ENCODE data around the gene TEAD2. TPM values are rescaled to one million over a fixed set of nuclear protein-coding genes. Genes with fewer than 3 reads are reported as not detected.

TEAD2 gene
- polyA plus RNA-seq, 1 donor from 2014 or later, result 1.0 TPM

DNA sequence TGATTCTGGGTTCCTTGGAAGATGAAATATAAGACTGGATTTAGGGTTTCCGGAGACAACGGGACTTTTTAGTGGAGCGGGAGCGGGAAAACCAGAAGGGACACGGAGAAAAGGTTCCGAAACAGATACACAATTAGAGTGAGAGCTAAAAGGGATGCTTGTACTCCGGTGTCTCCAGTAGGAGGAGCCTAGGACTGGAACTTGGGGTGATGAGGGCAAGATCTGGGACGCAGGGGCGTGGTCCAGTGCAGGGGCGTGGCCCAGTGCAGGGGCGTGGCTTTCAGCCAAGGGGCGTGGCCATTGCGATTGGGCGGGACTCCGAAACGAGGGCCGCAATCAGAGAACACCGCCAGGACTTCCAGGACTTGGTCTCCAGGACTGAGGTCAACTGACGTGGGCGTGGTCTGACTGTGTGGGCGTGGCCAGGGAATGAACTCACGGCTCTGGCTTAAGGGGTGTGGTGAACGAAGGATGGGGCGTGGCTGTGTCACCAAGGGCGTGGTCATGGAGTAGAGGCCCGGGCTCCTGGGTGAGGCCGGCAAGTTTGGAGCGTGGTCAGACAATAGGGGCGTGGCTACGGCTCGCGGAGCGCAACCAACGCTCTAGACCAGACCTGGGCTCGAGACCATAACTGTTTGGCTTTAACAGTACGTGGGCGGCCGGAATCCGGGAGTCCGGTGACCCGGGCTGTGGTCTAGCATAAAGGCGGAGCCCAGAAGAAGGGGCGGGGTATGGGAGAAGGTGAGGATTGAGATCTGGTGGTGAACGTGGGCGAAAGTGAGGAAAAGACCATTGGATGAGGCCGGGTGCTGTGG, 1.3 kb upstream of the TEAD2 start, which contains the start of gene DKKL1:
TSS of gene DKKL1 (plus strand) at position 610 of the 815 bp plus-strand sequence. CDS start at position 732, 122 bp downstream.
- no peaks in the 10 kb centered on the region for H3K36me3 ChIP-seq (ENCODE audit: insufficient read depth, low read length)
- H3K9me2 ChIP-seq (ENCODE audit: insufficient read depth, low read length), result no peaks in the 10 kb centered on the region
- no peak within 1 kb of the TSS for H3K4me2 ChIP-seq (ENCODE audit: low read length)
- H3K79me2 ChIP-seq (replicated peaks; ENCODE audit: insufficient read depth, low read length), result peaks cover 30% of the 10 kb centered on the region
- no peak within 1 kb of the TSS for H3K9ac ChIP-seq (ENCODE audit: low read length)
- H4K20me1 ChIP-seq (ENCODE audit: insufficient read depth), result no peaks in the 10 kb centered on the region
- TF ChIP-seq MXI1 (conservative IDR thresholded peaks at IDR 0.05; ENCODE audit: poor library complexity, severe bottlenecking) (no peak), TAF1 (IDR thresholded peaks at IDR 0.05; ENCODE audit: low read depth) (no peak), EP300 (conservative IDR thresholded peaks at IDR 0.05; ENCODE audit: poor library complexity, severe bottlenecking) (no peak), SMC3 (conservative IDR thresholded peaks at IDR 0.05; ENCODE audit: poor library complexity) (no peak), RAD21 (conservative IDR thresholded peaks at IDR 0.05) (no peak), POLR2AphosphoS5 (IDR thresholded peaks at IDR 0.05) (no peak), EZH2 (IDR thresholded peaks at IDR 0.05; ENCODE audit: borderline replicate concordance, insufficient read depth, low read length, poor library complexity, severe bottlenecking) (no peak)
- TF ChIP-seq, protein P1, sequence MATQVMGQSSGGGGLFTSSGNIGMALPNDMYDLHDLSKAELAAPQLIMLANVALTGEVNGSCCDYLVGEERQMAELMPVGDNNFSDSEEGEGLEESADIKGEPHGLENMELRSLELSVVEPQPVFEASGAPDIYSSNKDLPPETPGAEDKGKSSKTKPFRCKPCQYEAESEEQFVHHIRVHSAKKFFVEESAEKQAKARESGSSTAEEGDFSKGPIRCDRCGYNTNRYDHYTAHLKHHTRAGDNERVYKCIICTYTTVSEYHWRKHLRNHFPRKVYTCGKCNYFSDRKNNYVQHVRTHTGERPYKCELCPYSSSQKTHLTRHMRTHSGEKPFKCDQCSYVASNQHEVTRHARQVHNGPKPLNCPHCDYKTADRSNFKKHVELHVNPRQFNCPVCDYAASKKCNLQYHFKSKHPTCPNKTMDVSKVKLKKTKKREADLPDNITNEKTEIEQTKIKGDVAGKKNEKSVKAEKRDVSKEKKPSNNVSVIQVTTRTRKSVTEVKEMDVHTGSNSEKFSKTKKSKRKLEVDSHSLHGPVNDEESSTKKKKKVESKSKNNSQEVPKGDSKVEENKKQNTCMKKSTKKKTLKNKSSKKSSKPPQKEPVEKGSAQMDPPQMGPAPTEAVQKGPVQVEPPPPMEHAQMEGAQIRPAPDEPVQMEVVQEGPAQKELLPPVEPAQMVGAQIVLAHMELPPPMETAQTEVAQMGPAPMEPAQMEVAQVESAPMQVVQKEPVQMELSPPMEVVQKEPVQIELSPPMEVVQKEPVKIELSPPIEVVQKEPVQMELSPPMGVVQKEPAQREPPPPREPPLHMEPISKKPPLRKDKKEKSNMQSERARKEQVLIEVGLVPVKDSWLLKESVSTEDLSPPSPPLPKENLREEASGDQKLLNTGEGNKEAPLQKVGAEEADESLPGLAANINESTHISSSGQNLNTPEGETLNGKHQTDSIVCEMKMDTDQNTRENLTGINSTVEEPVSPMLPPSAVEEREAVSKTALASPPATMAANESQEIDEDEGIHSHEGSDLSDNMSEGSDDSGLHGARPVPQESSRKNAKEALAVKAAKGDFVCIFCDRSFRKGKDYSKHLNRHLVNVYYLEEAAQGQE (IDR thresholded peaks at IDR 0.05; ENCODE audit: borderline replicate concordance), result no peak
- TF ChIP-seq, protein P2, sequence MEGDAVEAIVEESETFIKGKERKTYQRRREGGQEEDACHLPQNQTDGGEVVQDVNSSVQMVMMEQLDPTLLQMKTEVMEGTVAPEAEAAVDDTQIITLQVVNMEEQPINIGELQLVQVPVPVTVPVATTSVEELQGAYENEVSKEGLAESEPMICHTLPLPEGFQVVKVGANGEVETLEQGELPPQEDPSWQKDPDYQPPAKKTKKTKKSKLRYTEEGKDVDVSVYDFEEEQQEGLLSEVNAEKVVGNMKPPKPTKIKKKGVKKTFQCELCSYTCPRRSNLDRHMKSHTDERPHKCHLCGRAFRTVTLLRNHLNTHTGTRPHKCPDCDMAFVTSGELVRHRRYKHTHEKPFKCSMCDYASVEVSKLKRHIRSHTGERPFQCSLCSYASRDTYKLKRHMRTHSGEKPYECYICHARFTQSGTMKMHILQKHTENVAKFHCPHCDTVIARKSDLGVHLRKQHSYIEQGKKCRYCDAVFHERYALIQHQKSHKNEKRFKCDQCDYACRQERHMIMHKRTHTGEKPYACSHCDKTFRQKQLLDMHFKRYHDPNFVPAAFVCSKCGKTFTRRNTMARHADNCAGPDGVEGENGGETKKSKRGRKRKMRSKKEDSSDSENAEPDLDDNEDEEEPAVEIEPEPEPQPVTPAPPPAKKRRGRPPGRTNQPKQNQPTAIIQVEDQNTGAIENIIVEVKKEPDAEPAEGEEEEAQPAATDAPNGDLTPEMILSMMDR (IDR thresholded peaks at IDR 0.05; ENCODE audit: poor library complexity, severe bottlenecking), result no peak
- no peaks in the 10 kb centered on the region for H3K9me3 ChIP-seq (ENCODE audit: low read length)
- no peak within 1 kb of the TSS for H2AFZ ChIP-seq (ENCODE audit: low read depth, low read length)
- peaks cover 23% of the 10 kb centered on the region for H3K27me3 ChIP-seq (ENCODE audit: insufficient read depth, low read depth, low read length)
- peak within 1 kb of the TSS; percentile 56 for H3K4me3 ChIP-seq (ENCODE audit: low read length)
- no peaks in the 10 kb centered on the region for H3F3A ChIP-seq (ENCODE audit: insufficient read depth, low read length, poor library complexity, severe bottlenecking)
- no peak within 1 kb of the TSS for H3K27ac ChIP-seq (ENCODE audit: low read length)

DNA sequence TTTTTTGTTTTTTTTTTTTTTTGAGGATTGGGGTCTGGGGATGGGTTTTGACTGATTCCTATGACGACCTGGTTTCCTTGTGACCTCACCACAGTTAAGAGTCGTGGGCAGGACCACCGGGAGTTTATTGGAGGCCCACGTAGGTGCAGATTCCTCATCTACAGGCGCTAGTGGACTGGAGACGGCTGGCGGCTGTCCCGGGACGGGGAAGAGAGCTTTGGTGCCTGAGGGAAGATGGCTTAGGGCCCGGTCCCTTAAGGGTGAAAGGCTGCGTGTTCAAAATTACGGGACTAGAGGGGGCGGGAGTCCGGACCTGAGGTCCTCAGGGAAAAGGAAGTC, 682 bp upstream of the TEAD2 start:
- Histone ChIP-seq H4K20me1 (ENCODE audit: insufficient read depth) (no peaks in the 10 kb centered on the region), H3K4me2 (ENCODE audit: low read length) (no peak overlapping the region), H3K9ac (ENCODE audit: low read length) (no peak overlapping the region), H3K27me3 (ENCODE audit: insufficient read depth, low read depth, low read length) (peaks cover 23% of the 10 kb centered on the region), H3F3A (ENCODE audit: insufficient read depth, low read length, poor library complexity, severe bottlenecking) (no peaks in the 10 kb centered on the region), H3K9me3 (ENCODE audit: low read length) (no peaks in the 10 kb centered on the region), H3K27ac (ENCODE audit: low read length) (no peak overlapping the region), H3K4me3 (ENCODE audit: low read length) (peak overlapping the region; percentile 56), H2AFZ (ENCODE audit: low read depth, low read length) (no peak overlapping the region), H3K79me2 (replicated peaks; ENCODE audit: insufficient read depth, low read length) (peaks cover 30% of the 10 kb centered on the region), H3K9me2 (ENCODE audit: insufficient read depth, low read length) (no peaks in the 10 kb centered on the region), H3K36me3 (ENCODE audit: insufficient read depth, low read length) (no peaks in the 10 kb centered on the region)
- TF ChIP-seq, protein P1 (IDR thresholded peaks at IDR 0.05; ENCODE audit: borderline replicate concordance), result no peak
- no peak for TF ChIP-seq SMC3 (conservative IDR thresholded peaks at IDR 0.05; ENCODE audit: poor library complexity)
- TF ChIP-seq EZH2 (IDR thresholded peaks at IDR 0.05; ENCODE audit: borderline replicate concordance, insufficient read depth, low read length, poor library complexity, severe bottlenecking), result no peak
- TF ChIP-seq MXI1 (conservative IDR thresholded peaks at IDR 0.05; ENCODE audit: poor library complexity, severe bottlenecking), result no peak
- TF ChIP-seq RAD21 (conservative IDR thresholded peaks at IDR 0.05), result no peak
- TF ChIP-seq EP300 (conservative IDR thresholded peaks at IDR 0.05; ENCODE audit: poor library complexity, severe bottlenecking), result no peak
- TF ChIP-seq, protein P2 (IDR thresholded peaks at IDR 0.05; ENCODE audit: poor library complexity, severe bottlenecking), result no peak
- no peak for TF ChIP-seq POLR2AphosphoS5 (IDR thresholded peaks at IDR 0.05)

Measured in neural cell (in vitro differentiated cells).